Spleen (tissue), 11 donors: ENCODE measurements around the gene P3H2. TPM values are rescaled to one million over a fixed set of nuclear protein-coding genes. Genes with fewer than 3 reads are reported as not detected.

Experiments
- DNase-seq: peaks from one replicate; pipeline ENCODE4 v3.0.0-alpha.2; 2020
- H3K27ac ChIP-seq, 8 donors: fragments of 200-600 bp; sonication (generic) in 7 of 8; 1 replicate in 4 of 8; 2 replicates in 4 of 8; pipeline versions ENCODE4 v1.5.0 to v1.8.0; 2016 to 2021; ENCODE audit warnings: inconsistent platforms in 4 of 8, mild to moderate bottlenecking in 4 of 8, moderate library complexity in 1 of 8
- H3K27me3 ChIP-seq, 7 donors: fragments of 200-600 bp; sonication (generic) in 6 of 7; replicated peaks in 1 of 7; 1 replicate in 4 of 7; 2 replicates in 3 of 7; pipeline versions ENCODE4 v1.5.0 to v1.8.0; 2016 to 2021; ENCODE audit warnings: inconsistent platforms in 3 of 7, mild to moderate bottlenecking in 1 of 7
- H3K36me3 ChIP-seq, 6 donors: fragments of 200-600 bp; sonication (generic) in 5 of 6; 1 replicate in 4 of 6; 2 replicates in 2 of 6; pipeline versions ENCODE4 v1.5.0 to v1.8.0; 2016 to 2021; ENCODE audit warnings: inconsistent platforms in 2 of 6
- H3K4me1 ChIP-seq, 6 donors: fragments of 200-600 bp; sonication (generic) in 5 of 6; 1 replicate in 3 of 6; 2 replicates in 3 of 6; pipeline versions ENCODE4 v1.5.0 to v1.8.0; 2016 to 2021; ENCODE audit warnings: inconsistent platforms in 3 of 6
- H3K4me3 ChIP-seq, 8 donors: fragments of 200-600 bp; sonication (generic) in 7 of 8; 1 replicate in 4 of 8; 2 replicates in 4 of 8; pipeline versions ENCODE4 v1.5.0 to v1.8.0; 2016 to 2021; ENCODE audit warnings: inconsistent platforms in 4 of 8, mild to moderate bottlenecking in 4 of 8, moderate library complexity in 2 of 8
- H3K9me3 ChIP-seq, 8 donors: fragments of 200-600 bp; sonication (generic) in 7 of 8; 1 replicate in 4 of 8; 2 replicates in 4 of 8; pipeline versions ENCODE4 v1.5.0 to v1.8.0; 2016 to 2021; ENCODE audit warnings: inconsistent platforms in 4 of 8
- POLR2A ChIP-seq, 3 donors: fragments of 450-650 bp; IDR thresholded peaks; one replicate each; pipeline ENCODE4 v1.5.1; 2017; ENCODE audit warnings: antibody characterized with exemption in 3 of 3, mild to moderate bottlenecking in 1 of 3
- POLR2AphosphoS5 ChIP-seq, 3 donors: sonication (generic); formaldehyde crosslinking; IDR thresholded peaks; one replicate each; pipeline ENCODE4 v1.5.1; 2017; ENCODE audit warnings: antibody characterized with exemption in 3 of 3
- WGBS, 5 donors: extraction: QIAGEN DNeasy Blood & Tissue Kit in 3 of 5; methylation state at CpG; one replicate each; pipeline versions ENCODE4 v1.1.5 to v1.1.7; 2013 to 2018; 5-methylcytosine and 5-hydroxymethylcytosine counted together
- intact Hi-C: fragments of 100-400 bp; cut with DNase I; formaldehyde crosslinking; loops from one replicate; pipeline ENCODE4 v1.15.0; 2023; ENCODE audit warnings: low total_unique reads
- polyA plus RNA-seq, 3 donors: library from polyadenylated mRNA; stranded (reverse); fragments of 200-250 nt; gene quantifications; one replicate each; pipeline ENCODE4 v1.2.1, GENCODE V29; 2013
- total RNA-seq, 7 donors: library from RNA; depleted of rRNA in 3 of 7; stranded (reverse); fragments of >200 nt in 3 of 7; fragmentation: NEBNext Ultra II Directional in 4 of 7; extraction: Animal tissue kit (Norgen Biotek cat#: 25700) in 4 of 7; gene quantifications; one replicate each; pipeline versions ENCODE4 v1.1.0 to v1.2.1, GENCODE V29; 2016 to 2021
- TF ChIP-seq, protein P1 (sequence below), 11 experiments: fragments of 200-600 bp in 7 of 11; fragments of 450-650 bp in 4 of 11; sonication (generic) in 4 of 11; IDR thresholded peaks in 8 of 11; conservative IDR thresholded peaks in 3 of 11; 1 replicate in 7 of 11; 2 replicates in 4 of 11; pipeline versions ENCODE4 v1.4.0 to v1.8.0; 2016 to 2021; ENCODE audit warnings: antibody characterized with exemption in 11 of 11, inconsistent platforms in 4 of 11, mild to moderate bottlenecking in 1 of 11
- donor health status: healthy with polysubstance abuse.
- donor health status: DM: no; HTN: no; CAD: no; lungs with moderate emphysema.
- donor health status: DM: no; HTN: no; CAD: no.
- donor health status: Bipolar disorder and iron deficiency.
- donor health status: healthy.
- donor health status: DM: no; HTN: no; CAD: no.
- donor health status: DM: yes; HTN: yes; CAD: no.

The P3H2 gene
- total and polyA plus RNA-seq, 10 donors = 7.7 to 155 (median 79.2) TPM

DNA sequence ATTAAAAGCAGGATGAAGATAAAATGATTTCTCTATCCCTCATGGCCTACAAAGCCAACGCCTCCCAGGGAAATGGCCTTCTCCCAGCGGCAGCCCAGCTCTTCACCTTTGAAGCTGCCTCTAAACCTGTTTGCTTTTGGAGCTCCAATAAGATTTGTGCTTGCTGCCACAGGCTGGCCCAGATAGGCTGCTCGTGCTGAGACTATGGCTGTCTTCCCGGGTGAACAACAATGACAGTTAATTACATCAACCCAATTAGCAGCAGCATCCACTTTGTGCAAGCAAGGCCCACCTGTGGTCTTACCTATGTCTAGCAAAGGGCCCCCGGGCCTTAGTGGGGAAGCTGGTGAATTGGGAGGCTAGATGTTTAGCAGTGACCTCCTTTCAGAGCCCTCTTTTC is 179.6 kb downstream of the P3H2 start:
- 82 to 92% (median 84%) methylated on average over 5 of the region's 5 CpGs for WGBS, 5 donors
- Histone ChIP-seq H3K4me1 (no peaks in the 10 kb centered on the region), H3K27ac (no peak overlapping the region), H3K36me3 (no peaks in the 10 kb centered on the region), H3K27me3 (no peaks in the 10 kb centered on the region), H3K9me3 (no peaks in the 10 kb centered on the region), H3K4me3 (no peak overlapping the region)
- intact Hi-C loops = no loop called here
- TF ChIP-seq POLR2AphosphoS5 (IDR thresholded peaks at IDR 0.05) (no peak), POLR2A (IDR thresholded peaks at IDR 0.05) (no peak)
- TF ChIP-seq, protein P1, sequence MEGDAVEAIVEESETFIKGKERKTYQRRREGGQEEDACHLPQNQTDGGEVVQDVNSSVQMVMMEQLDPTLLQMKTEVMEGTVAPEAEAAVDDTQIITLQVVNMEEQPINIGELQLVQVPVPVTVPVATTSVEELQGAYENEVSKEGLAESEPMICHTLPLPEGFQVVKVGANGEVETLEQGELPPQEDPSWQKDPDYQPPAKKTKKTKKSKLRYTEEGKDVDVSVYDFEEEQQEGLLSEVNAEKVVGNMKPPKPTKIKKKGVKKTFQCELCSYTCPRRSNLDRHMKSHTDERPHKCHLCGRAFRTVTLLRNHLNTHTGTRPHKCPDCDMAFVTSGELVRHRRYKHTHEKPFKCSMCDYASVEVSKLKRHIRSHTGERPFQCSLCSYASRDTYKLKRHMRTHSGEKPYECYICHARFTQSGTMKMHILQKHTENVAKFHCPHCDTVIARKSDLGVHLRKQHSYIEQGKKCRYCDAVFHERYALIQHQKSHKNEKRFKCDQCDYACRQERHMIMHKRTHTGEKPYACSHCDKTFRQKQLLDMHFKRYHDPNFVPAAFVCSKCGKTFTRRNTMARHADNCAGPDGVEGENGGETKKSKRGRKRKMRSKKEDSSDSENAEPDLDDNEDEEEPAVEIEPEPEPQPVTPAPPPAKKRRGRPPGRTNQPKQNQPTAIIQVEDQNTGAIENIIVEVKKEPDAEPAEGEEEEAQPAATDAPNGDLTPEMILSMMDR (IDR thresholded peaks at IDR 0.05 in 8 of 11, conservative IDR thresholded peaks at IDR 0.05 in 3 of 11) = no peak
- DNase-seq = no peak

DNA sequence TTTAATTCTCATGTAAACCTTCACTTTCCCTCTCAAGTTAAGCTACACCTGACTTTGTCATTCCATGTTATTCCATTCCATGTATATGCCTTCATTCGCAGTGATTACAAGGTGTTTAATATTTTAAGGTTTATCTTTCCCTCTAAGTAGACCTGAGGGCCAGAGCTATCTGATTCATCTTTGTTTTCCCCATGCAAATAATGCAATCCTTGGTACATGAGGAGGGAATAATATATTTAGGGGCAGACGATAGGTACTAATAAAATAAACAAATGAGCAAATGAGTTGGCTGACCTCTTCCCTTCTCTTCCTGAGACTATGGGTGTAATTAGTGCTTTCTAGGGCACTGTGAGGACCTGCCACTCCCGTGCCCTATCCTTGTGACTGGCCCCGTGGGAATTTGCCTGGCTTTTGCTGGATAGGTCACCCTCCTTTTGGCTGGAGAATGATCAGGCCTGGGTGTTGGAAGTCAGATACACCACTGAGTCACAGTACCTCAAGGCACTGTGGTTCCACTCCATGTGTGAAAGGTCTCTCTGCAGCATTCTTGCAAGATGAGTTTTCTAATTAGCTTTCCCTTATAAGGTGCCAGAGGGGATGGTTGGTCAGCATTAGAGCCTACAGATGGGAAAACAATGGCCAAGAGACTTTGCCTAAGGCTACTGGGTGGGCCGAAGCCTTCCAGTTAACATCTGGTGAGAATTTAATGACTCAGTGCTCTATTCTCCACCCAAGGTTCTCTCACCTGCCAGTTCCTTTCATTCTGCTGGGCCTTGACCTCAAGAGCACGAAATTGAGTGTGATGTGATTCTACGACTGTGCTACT is 183.2 kb downstream of the P3H2 start:
- H3K27ac ChIP-seq = no peak overlapping the region
- H3K9me3 ChIP-seq = peaks cover 0 to 6% (median 0%) of the 10 kb centered on the region in 8 donors
- DNase-seq = no peak
- no peaks in the 10 kb centered on the region for H3K4me1 ChIP-seq
- WGBS, 5 donors = 68 to 86% (median 76%) methylated on average over 7 of the region's 7 CpGs
- TF ChIP-seq, protein P1 (IDR thresholded peaks at IDR 0.05 in 8 of 11, conservative IDR thresholded peaks at IDR 0.05 in 3 of 11) = no peak
- TF ChIP-seq POLR2AphosphoS5 (IDR thresholded peaks at IDR 0.05) (no peak), POLR2A (IDR thresholded peaks at IDR 0.05) (no peak)
- no peak overlapping the region for H3K4me3 ChIP-seq
- intact Hi-C loops = no loop called here
- no peaks in the 10 kb centered on the region for H3K36me3 ChIP-seq
- no peaks in the 10 kb centered on the region for H3K27me3 ChIP-seq

DNA sequence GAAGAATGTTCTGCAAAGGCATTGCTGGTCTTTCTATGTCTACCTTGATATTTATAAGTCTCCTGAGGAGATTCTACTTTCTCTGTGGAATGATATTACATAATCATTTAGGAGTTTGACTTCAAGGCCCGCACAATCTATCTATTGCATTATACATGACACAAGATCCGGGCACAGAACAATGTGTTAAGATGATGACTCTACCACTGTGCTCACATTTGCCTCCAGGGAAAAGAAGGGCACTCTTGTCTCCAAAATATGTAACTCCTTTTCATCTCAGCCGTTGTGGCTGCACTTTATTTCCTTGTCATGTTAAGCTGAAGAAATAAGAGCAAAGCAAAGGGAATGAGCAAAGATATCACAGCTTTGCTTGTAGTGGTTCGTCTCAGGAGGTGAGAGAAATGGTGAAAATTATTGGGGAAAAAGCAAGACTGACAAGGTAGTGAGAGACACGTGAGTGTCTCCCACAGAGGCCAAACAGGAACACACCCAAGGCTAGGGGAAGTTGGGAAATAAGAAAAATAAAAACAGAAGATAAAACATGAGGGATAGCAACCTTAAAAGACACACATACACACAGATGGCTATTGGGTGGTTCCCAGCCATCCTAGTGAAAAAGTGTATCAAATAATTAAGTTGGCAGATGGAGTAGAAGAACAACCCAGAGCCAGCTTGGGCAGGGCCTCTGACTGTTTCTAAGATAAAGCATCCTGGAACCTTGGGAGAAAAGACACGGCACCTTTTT is 184.3 kb downstream of the P3H2 start:
- DNase-seq = no peak
- Histone ChIP-seq H3K27ac (no peak overlapping the region), H3K27me3 (no peaks in the 10 kb centered on the region), H3K4me3 (no peak overlapping the region), H3K36me3 (no peaks in the 10 kb centered on the region), H3K4me1 (no peaks in the 10 kb centered on the region), H3K9me3 (peaks cover 0 to 6% (median 0%) of the 10 kb centered on the region in 8 donors)
- WGBS, 5 donors = 70 to 85% (median 71%) methylated on average over 6 of the region's 6 CpGs
- intact Hi-C loops = no loop called here
- TF ChIP-seq, protein P1 (IDR thresholded peaks at IDR 0.05 in 8 of 11, conservative IDR thresholded peaks at IDR 0.05 in 3 of 11) = no peak
- TF ChIP-seq POLR2A (IDR thresholded peaks at IDR 0.05) (no peak), POLR2AphosphoS5 (IDR thresholded peaks at IDR 0.05) (no peak)
